GM19372 (cell line): ENCODE measurements around the gene SLC6A16.
"Not testable (repeated sequence)": the region's sequence is repeated elsewhere in the genome, so short reads cannot be mapped to it uniquely, and the experiment has no call there.

Source experiments
- ATAC-seq: cut with Tn5 transposase; IDR thresholded peaks from one replicate; pipeline ENCODE4 v1.9.1; 2021; ENCODE audit warnings: mild to moderate bottlenecking, low read depth, moderate library complexity; ENCODE audit not compliant: unreplicated experiment

Gene SLC6A16

DNA sequence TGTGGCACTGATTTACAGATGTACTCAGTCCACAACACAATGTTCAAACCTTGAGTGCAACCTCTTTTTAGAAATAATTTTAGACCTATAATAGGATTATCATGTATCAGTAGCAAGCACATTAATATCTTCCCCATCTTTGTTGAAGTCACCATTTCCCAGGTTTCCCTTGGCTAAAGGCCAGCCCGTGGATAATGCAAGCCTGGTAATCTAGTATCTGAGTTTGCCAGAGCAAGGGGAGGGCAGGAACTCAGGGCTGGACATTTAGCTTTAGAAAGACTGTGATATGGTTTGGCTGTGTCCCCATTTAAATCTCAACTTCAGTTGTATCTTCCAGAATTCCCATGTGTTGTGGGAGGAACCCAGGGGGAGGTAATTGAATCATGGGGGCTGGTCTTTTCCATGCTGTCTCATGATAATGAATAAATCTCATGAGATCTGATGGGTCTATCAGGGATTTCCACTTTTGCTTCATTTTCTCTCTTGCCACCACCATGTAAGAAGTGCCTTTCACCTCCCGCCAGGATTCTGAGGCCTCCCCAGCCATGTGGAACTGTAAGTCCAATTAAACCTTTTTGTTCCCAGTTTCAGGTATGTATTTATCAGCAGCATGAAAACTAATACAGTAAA, 37.7 kb downstream of the SLC6A16 start:
- no peak for ATAC-seq

DNA sequence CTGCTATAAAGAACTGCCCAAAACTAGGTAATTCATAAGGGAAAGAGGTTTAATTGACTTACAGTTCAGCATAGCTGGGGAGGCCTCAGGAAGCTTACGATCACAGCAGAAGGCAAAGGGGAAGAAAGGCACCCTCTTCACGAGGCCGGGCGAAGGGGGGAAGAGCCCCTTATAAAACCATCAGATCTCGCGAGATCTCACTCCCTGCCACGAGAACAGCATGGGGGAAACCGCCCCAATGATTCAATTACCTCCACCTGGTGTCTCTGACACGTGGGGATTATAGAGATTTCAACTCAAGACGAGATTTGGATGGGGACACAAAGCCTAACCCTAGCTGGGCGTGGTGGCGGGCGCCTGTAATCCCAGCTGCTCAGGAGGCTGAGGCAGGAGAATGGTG, 42.8 kb downstream of the SLC6A16 start:
- no peak for ATAC-seq

DNA sequence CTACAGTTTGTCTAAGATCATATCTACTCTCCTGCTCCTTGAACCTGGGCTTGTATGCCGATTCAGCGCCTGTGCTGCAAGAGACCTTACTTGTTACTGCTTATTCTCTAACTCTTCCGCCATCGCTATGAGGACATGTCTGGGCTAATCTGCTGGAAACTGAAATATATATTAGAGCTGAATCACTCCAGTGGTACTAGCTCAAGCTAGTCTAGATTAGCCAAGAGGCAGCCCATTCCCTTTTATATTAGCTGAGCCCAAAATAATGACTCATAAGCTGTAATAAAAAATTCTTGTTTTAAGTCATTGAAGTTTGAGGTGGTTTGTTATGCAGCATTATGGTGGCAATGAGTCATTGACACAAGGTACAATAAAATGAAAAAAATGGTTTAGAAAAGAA, 52.8 kb downstream of the SLC6A16 start:
- ATAC-seq, result no peak

DNA sequence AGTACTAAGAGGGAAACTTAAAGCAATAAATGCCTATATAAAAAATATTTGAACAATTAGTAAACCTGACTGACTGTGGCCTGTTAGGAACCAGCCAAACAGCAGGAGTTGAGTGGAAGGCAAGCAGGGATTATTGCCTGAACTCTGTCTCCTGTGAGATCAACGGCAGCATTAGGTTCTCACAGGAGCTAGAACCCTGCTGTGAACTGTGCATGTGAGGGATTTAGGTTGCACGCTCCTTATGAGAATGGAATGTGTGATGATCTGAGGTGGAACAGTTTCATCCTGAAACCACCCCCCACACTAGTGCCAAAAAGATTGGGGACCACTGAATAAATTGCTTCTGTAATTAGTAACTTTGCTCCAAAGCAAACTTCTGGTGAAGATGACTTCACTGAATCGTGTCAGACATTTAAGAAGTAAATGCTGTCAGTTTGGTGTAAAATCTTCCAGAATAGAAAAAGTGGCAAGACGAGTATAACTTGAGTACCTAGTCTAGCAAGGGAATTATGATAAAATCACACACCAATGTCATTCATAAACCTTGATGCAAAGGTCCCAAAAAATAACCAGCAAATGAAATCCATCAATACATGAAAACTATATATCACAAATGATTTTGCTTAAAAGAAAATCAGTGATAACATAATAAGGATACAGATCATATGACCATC, 53.8 kb downstream of the SLC6A16 start:
- no peak for ATAC-seq

DNA sequence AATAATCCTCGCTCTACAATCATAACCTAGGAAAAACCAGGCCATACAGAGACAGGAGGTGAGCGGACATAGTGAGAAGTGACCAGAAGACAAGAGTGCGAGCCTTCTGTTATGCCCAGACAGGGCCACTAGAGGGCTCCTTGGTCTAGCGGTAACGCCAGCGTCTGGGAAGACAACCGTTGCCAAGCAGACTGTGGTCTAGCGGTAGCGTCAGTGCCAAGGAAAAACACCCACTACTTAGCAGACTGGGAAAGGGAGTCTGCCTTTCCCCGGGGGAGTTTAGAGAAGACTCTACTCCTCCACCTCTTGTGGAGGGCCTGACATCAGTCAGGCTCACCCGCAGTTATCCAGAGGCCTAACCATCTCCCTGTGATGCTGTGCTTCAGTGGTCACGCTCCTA, 58.6 kb downstream of the SLC6A16 start:
- ATAC-seq, result not testable (repeated sequence)

DNA sequence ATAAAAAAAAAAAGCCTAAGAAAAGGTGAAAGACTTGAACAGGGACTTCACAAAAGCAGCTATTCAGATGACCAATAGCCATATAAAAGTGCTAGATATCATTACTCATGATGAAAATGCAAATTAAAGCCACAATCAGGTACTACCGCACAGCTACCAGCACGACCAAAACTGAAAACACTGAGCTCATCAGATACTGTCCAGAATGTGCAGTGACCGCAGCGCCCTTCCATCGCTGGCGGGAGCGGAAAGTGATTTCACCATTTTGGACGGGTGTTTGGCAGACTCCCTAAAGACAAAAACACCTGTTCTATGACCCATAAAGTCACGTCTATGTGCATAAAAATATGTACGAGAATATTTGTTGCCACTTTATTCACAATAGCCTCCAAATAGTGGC, 60.7 kb downstream of the SLC6A16 start:
- no peak for ATAC-seq

DNA sequence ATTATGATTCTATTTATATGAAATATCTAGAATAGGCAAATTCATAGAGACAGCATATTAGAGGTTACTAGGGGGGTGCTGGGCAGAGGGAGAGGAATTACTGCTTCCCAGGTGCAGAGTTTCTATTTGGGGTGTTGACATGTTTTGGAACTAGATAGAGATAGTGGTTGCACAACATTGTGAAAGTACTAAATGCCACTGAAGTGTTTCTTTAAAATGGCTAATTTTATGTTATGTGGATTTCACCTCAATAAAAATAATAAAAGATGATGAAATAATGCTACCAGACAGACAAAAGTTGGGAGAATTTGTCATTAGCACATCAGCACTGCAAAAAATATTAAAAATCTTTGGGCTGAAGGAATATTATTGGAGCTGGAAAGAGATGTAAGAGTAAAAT, 63.4 kb downstream of the SLC6A16 start:
- no peak for ATAC-seq

DNA sequence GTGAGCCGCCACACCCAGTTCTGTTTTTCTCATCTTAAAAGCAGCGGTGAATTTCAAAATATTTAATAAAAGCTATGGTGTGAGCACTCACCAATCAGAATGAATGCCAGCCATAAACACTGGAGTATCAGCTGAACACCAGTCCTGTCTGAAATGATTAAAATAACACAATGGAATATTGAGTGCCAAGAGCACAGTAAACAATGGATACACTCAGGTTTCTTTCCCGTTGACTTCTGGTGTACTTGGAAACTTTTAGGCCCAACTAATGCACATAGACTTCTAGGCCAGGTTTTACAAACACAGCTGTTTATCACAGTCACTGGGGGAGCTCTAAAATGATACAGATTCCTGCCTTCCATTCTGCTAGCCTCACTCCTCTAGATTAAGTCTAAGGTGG, 68.3 kb downstream of the SLC6A16 start:
- no peak for ATAC-seq

DNA sequence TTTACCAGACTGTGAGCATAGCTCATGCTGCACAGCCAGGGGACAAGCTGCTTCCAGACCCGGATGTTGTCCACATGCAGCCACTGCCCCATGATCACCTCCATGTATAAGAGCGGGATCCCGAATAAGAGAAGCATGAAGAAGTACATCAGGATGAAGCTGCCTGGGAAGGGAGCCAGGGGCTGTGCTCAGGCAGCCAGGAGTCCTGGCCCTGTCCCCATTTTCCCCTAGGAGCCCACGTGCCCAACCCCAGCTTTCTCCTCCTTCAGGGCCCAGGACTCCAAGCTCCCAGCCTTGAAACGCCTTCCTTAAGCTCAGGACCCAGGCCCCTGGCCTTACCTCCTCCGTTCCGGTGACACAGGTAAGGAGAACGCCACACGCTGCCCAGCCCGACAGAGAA, 69.3 kb downstream of the SLC6A16 start:
- ATAC-seq, result no peak

DNA sequence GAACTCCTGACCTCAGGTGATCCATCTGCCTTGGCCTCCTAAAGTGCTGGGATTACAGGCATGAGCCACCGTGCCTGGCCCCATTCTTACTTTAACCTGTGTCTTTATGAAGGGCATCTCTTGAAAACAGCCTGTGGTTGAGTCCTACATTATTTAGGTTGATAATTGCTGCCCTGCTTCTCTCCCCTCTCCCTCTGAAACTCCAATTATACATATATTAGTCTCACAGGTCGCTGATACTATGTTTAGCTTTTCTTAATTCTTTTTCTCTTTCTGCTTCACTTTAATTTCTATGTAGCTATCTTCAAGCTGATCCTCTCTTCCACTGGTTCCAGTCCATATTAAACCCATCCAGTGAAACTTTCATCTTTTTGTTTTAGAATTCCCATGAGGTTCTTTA, 75.1 kb downstream of the SLC6A16 start:
- ATAC-seq, result no peak

DNA sequence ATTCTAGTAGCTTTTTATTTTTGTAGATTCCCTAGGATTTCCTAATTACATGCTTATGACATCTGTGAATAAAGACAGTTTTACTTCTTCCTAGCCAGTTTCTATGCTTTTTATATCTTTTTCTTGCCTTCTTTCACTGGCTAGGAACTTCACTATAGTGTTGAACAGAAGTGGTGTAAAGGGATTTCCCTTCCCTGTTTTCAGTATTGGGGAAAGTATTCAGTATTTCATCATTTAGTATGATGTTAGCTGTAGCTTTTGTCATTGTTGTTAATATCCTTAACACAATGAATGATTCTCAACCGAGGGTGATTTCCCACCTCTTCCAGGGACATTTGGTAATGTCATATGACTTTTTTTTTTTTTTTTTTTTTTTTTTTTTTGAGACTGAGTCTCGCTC, 77.3 kb downstream of the SLC6A16 start:
- no peak for ATAC-seq

DNA sequence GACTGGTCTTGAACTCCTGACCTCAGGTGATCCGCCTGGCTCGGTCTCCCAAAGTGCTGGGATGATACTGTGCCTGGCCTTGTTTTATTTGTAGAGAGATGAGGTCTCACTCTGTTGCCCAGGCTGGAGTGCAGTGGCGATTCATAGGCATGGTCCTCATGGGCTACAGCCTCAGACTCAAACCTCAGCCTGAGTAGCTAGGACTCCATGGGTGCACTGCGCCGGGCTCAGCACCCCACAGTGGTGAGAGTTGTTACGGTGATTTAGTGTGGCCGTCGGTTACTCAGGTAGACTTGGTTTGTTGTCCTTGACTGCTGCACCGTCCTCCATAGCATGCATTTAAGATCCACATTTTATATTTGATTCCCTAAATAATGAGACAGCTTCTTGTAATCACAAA, 80.7 kb downstream of the SLC6A16 start:
- no peak for ATAC-seq

DNA sequence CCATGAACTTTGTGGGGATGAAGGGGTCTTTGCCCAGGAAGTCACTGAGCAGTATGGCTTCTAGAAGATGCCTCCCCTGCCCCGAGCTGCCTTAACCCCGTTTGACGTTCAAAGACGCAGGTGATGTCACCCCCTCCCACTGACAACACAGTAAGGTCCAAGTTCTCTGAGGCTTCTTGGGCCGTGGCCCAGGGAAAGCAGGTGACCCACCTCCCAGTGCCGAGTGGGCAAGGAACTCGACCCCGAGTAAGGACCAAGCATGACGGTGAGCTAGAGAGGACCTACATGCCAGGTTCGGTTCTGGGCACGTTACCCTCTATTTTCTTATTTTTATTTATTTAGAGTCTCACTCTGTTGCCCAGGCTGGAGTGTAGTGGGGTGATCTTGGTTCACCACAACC, 81.3 kb downstream of the SLC6A16 start:
- no peak for ATAC-seq

DNA sequence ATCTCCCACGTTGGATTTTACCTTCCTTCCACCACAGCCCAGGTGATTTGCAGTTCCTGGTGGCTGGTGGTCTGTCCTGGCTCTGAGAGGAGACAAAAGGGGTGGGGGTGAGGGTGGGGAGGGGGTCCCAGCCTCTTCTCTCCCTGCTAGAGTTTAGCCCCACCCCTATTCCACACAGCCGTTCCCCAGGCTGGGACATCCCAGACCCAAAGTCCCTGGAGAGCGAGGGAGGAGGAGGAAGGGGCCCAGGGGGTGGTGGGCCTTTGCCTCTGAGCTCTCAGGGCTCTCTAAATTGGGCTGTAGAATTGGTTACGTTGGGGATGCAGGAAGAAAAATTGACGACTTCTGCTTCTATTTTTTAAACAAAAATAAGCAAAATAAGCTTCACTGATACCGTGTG, 81.9 kb downstream of the SLC6A16 start:
- no peak for ATAC-seq

DNA sequence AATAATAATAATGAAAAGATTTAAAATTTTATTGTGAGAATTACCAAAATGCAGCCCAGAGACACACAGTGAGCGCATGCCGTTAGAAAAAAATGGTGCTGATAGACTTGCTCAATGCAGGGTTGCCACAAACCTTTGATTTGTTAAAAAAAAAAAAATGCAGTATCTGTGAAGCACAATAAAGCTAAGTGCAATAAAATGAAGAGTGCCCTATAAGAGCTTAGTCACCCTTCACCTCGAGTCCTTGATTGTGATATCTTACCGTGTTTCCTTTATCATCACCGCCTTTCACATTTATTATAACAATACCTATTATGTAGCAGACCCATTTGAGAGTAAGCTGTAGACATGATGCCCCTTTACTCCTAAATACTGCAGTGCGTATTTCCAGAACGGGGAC, 83.2 kb downstream of the SLC6A16 start:
- ATAC-seq, result no peak
